Peyer's patch (tissue), 4 donors: ENCODE results near the gene DTD2.

Source experiments
- POLR2A ChIP-seq, 2 donors: fragments of 450-650 bp; IDR thresholded peaks; one replicate each; pipeline ENCODE4 v1.5.1; 2017; ENCODE audit warnings: antibody characterized with exemption in 2 of 2, mild to moderate bottlenecking in 2 of 2, moderate library complexity in 2 of 2
- TF ChIP-seq, protein P1 (sequence below), 6 experiments: fragments of 450-650 bp in 4 of 6; fragments of 200-600 bp in 2 of 6; sonication (generic) in 1 of 6; IDR thresholded peaks; one replicate each; pipeline ENCODE4 v1.5.1; 2017 to 2019; ENCODE audit warnings: antibody characterized with exemption in 6 of 6, mild to moderate bottlenecking in 3 of 6, moderate library complexity in 1 of 6

DNA sequence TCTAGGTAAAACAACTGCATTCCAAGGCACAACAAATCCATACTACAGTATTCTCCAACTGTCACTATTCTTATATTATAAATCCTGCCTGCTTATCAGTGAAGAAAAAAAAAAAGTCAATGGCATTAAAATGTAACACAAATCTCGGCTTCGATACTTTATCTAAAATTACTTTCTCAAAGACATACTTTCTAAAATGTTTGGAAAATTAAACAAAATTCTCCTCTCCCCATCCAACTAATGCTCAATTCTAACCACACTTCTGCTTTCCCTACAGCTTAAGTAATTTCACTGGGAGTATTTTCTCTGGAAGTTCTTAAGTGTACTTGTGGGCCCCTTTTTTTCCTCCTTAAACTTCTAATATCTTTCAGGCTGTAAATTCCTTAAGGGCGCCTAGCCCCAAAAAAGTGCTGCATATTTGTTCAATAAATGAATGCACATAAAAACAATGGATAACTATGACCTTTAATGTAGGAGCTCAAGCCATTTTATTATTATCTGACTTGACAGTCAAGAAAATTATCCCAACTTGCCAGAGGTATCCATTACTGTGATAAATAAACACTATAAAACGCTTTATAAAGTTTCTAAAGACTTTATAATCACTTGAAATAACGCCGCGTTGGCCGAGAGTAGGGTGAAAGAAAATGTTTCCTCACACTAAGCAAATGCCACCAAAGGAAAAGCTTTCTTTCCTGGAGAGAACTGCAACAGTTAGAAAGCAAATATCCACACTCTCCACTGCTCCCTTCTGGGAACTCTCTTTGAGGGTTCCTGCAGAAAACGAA, 37.9 kb downstream of the DTD2 start:
- no peak for TF ChIP-seq POLR2A (IDR thresholded peaks at IDR 0.05)
- TF ChIP-seq, protein P1, sequence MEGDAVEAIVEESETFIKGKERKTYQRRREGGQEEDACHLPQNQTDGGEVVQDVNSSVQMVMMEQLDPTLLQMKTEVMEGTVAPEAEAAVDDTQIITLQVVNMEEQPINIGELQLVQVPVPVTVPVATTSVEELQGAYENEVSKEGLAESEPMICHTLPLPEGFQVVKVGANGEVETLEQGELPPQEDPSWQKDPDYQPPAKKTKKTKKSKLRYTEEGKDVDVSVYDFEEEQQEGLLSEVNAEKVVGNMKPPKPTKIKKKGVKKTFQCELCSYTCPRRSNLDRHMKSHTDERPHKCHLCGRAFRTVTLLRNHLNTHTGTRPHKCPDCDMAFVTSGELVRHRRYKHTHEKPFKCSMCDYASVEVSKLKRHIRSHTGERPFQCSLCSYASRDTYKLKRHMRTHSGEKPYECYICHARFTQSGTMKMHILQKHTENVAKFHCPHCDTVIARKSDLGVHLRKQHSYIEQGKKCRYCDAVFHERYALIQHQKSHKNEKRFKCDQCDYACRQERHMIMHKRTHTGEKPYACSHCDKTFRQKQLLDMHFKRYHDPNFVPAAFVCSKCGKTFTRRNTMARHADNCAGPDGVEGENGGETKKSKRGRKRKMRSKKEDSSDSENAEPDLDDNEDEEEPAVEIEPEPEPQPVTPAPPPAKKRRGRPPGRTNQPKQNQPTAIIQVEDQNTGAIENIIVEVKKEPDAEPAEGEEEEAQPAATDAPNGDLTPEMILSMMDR (IDR thresholded peaks at IDR 0.05), result no peak
